Naive thymus-derived CD4-positive, alpha-beta T cell (primary cell): ENCODE data around the gene ELP4. TPM values are rescaled to one million over a fixed set of nuclear protein-coding genes. Genes with fewer than 3 reads are reported as not detected.

Experiments used
- ATAC-seq: fragments of 150-1000 bp; cut with Tn5 transposase; 2 replicates; pipeline ENCODE4 v1.10.0; 2021; ENCODE audit warnings: mild to moderate bottlenecking, moderate library complexity
- CTCF ChIA-PET: fragments of 350-600 bp; sonication (Branson Sonifier 250); formaldehyde crosslinking; loops from one replicate; lab custom pipeline; 2021; ENCODE audit warnings: antibody characterized with exemption; lab: Charles Lee
- POLR2A ChIA-PET: fragments of 350-600 bp; sonication (Branson Sonifier 250); formaldehyde crosslinking; loops from one replicate; lab custom pipeline; 2021; ENCODE audit warnings: antibody characterized with exemption, inconsistent platforms; lab: Charles Lee
- DNase-seq, 9 donors: peaks; one replicate each; pipeline versions ENCODE4 v3.0.0 to v3.0.0-alpha.2; 2020 to 2022; ENCODE audit warnings: mixed read lengths in 1 of 9
- H3K27ac ChIP-seq: one replicate; pipeline ENCODE4 v1.7.0; 2013; ENCODE audit warnings: mild to moderate bottlenecking, low read depth, low read length, moderate library complexity
- H3K27me3 ChIP-seq, 2 donors: one replicate each; pipeline ENCODE4 v1.7.0; 2013; ENCODE audit warnings: low read length in 2 of 2, mild to moderate bottlenecking in 2 of 2, moderate library complexity in 2 of 2; ENCODE audit not compliant: control insufficient read depth in 2 of 2, insufficient read depth in 2 of 2
- H3K36me3 ChIP-seq, 3 experiments: 1 replicate in 2 of 3; 2 replicates in 1 of 3; pipeline ENCODE4 v1.7.0; 2013; ENCODE audit warnings: low read length in 3 of 3, mild to moderate bottlenecking in 3 of 3, moderate library complexity in 1 of 3; ENCODE audit not compliant: insufficient read depth in 3 of 3, control insufficient read depth in 2 of 3
- H3K4me1 ChIP-seq, 2 donors: one replicate each; pipeline ENCODE4 v1.7.0; 2013; ENCODE audit warnings: low read length in 2 of 2, mild to moderate bottlenecking in 2 of 2, moderate library complexity in 1 of 2; ENCODE audit not compliant: control insufficient read depth in 2 of 2, insufficient read depth in 2 of 2
- H3K4me3 ChIP-seq: 2 replicates; pipeline ENCODE4 v1.7.0; 2013; ENCODE audit warnings: mild to moderate bottlenecking, low read length
- H3K9me3 ChIP-seq, 3 experiments: 1 replicate in 2 of 3; 2 replicates in 1 of 3; pipeline ENCODE4 v1.7.0; 2013; ENCODE audit warnings: low read length in 3 of 3; ENCODE audit not compliant: control insufficient read depth in 2 of 3
- H3K27ac Mint-ChIP-seq, 9 donors: one replicate each; pipeline ENCODE4 v1.8.0; 2020 to 2022; ENCODE audit warnings: mixed read lengths in 9 of 9, mild to moderate bottlenecking in 8 of 9, moderate library complexity in 5 of 9, inconsistent platforms in 2 of 9
- H3K27me3 Mint-ChIP-seq, 5 donors: one replicate each; pipeline ENCODE4 v1.8.0; 2021 to 2022; ENCODE audit warnings: mixed read lengths in 5 of 5, mild to moderate bottlenecking in 1 of 5
- H3K36me3 Mint-ChIP-seq, 5 donors: one replicate each; pipeline ENCODE4 v1.8.0; 2020 to 2022; ENCODE audit warnings: mixed read lengths in 5 of 5, mild to moderate bottlenecking in 3 of 5, inconsistent platforms in 1 of 5
- H3K4me1 Mint-ChIP-seq, 7 donors: one replicate each; pipeline ENCODE4 v1.8.0; 2020 to 2022; ENCODE audit warnings: mixed read lengths in 7 of 7, mild to moderate bottlenecking in 3 of 7, inconsistent platforms in 1 of 7
- H3K4me3 Mint-ChIP-seq, 10 donors: one replicate each; pipeline ENCODE4 v1.8.0; 2020 to 2022; ENCODE audit warnings: mild to moderate bottlenecking in 10 of 10, mixed read lengths in 10 of 10, moderate library complexity in 6 of 10, inconsistent platforms in 2 of 10
- H3K9me3 Mint-ChIP-seq, 11 donors: one replicate each; pipeline ENCODE4 v1.8.0; 2020 to 2022; ENCODE audit warnings: mixed read lengths in 11 of 11, mild to moderate bottlenecking in 4 of 11, inconsistent platforms in 1 of 11, moderate library complexity in 1 of 11
- intact Hi-C, 2 donors: fragments of 100-400 bp; cut with micrococcal nuclease; formaldehyde crosslinking; loops; one replicate each; pipeline ENCODE4 v1.15.1; 2023
- polyA plus RNA-seq, 2 donors: library from polyadenylated mRNA; unstranded; fragments of 300-500 nt; fragmentation: Illumina TruSeq; gene quantifications; one replicate each; pipeline ENCODE4 v1.2.3, GENCODE V29; 2021
- total RNA-seq, 6 experiments: library from RNA in 5 of 6; stranded (reverse) in 5 of 6; gene quantifications; 1 replicate in 5 of 6; 2 replicates in 1 of 6; pipeline ENCODE4 v1.2.3 and lab custom pipeline; 2021 to 2026

Gene ELP4
- total and polyA plus RNA-seq, 7 experiments from 2014 or later, result 16.8 to 23.5 (median 21.2) TPM

GRCh38 chr11:31822927-31823643 is 313.5 kb downstream of the ELP4 start:
- ATAC-seq (no peak), DNase-seq (no peak)
- no peak overlapping the region for H3K27ac Mint-ChIP-seq
- Histone ChIP-seq H3K27me3 (peaks cover 14 to 53% of the 10 kb centered on the region in 2 donors), H3K9me3 (peaks cover 0 to 3% (median 0%) of the 10 kb centered on the region in 3 experiments), H3K27ac (no peak overlapping the region), H3K36me3 (no peaks in the 10 kb centered on the region), H3K4me3 (no peak overlapping the region), H3K4me1 (no peaks in the 10 kb centered on the region)
- ChIA-PET CTCF (no interaction called here), POLR2A (no interaction called here)
- peaks cover 82 to 92% (median 87%) of the 10 kb centered on the region in 5 donors for H3K27me3 Mint-ChIP-seq
- peaks cover 3 to 35% (median 26%) of the 10 kb centered on the region in 7 donors for H3K4me1 Mint-ChIP-seq
- H3K36me3 Mint-ChIP-seq, result peaks cover 0 to 12% (median 3%) of the 10 kb centered on the region in 5 donors
- no peak overlapping the region for H3K4me3 Mint-ChIP-seq
- intact Hi-C loops, result no loop called here
- peaks cover 0 to 34% (median 5%) of the 10 kb centered on the region in 11 donors for H3K9me3 Mint-ChIP-seq

- Mint-ChIP-seq H3K36me3 (peaks cover 0 to 12% (median 3%) of the 10 kb centered on the region in 5 donors), H3K27me3 (peaks cover 78 to 88% (median 83%) of the 10 kb centered on the region in 5 donors), H3K27ac (no peak overlapping the region), H3K9me3 (peaks cover 0 to 34% (median 5%) of the 10 kb centered on the region in 11 donors), H3K4me3 (no peak overlapping the region), H3K4me1 (peaks cover 3 to 30% (median 21%) of the 10 kb centered on the region in 7 donors)
- ChIA-PET POLR2A (no interaction called here), CTCF (no interaction called here)
- Histone ChIP-seq H3K4me1 (no peaks in the 10 kb centered on the region), H3K4me3 (no peak overlapping the region), H3K27ac (no peak overlapping the region), H3K9me3 (peaks cover 0 to 3% (median 0%) of the 10 kb centered on the region in 3 experiments), H3K27me3 (peaks cover 11 to 54% of the 10 kb centered on the region in 2 donors), H3K36me3 (no peaks in the 10 kb centered on the region)
- DNase-seq (no peak), ATAC-seq (no peak)
- intact Hi-C loops, result loop anchor here in 1 of 2 donors (2.0 kb wide), 1 partner anchor 23 kb away; no protein-coding TSS in a partner anchor
Observed at GRCh38 chr11:31823644-31824331, 314.2 kb downstream of the ELP4 start.

GRCh38 chr11:31824332-31824878 is 314.8 kb downstream of the ELP4 start:
- intact Hi-C loops, result loop anchor here in 1 of 2 donors (2.0 kb wide), 1 partner anchor 24 kb away; no protein-coding TSS in a partner anchor
- H3K4me1 Mint-ChIP-seq, result peaks cover 3 to 30% (median 21%) of the 10 kb centered on the region in 7 donors
- no peak overlapping the region for H3K4me3 ChIP-seq
- peak overlapping the region in 1 of 9 donors; percentile 73 for H3K27ac Mint-ChIP-seq
- H3K9me3 ChIP-seq, result peaks cover 0 to 3% (median 0%) of the 10 kb centered on the region in 3 experiments
- H3K4me1 ChIP-seq, result no peaks in the 10 kb centered on the region
- no peak overlapping the region for H3K27ac ChIP-seq
- no peak for DNase-seq
- H3K9me3 Mint-ChIP-seq, result peaks cover 0 to 34% (median 5%) of the 10 kb centered on the region in 11 donors
- ATAC-seq, result no peak
- ChIA-PET POLR2A (no interaction called here), CTCF (no interaction called here)
- peak overlapping the region in 6 of 10 donors; percentile 12 to 51 (median 24) for H3K4me3 Mint-ChIP-seq
- H3K27me3 ChIP-seq, result peaks cover 11 to 53% of the 10 kb centered on the region in 2 donors
- peaks cover 0 to 12% (median 3%) of the 10 kb centered on the region in 5 donors for H3K36me3 Mint-ChIP-seq
- H3K36me3 ChIP-seq, result no peaks in the 10 kb centered on the region
- H3K27me3 Mint-ChIP-seq, result peaks cover 81 to 89% (median 86%) of the 10 kb centered on the region in 5 donors

GRCh38 chr11:31824879-31825837 is 315.6 kb downstream of the ELP4 start:
- intact Hi-C loops, result loop anchor here in 1 of 2 donors (2.0 to 5.0 kb wide), 2 partner anchors 24 to 612 kb away; partner anchors contain the start of gene WT1
- peaks cover 11 to 50% of the 10 kb centered on the region in 2 donors for H3K27me3 ChIP-seq
- Mint-ChIP-seq H3K4me3 (peak overlapping the region in 9 of 10 donors; percentile 4 to 55 (median 32)), H3K9me3 (peaks cover 0 to 34% (median 5%) of the 10 kb centered on the region in 11 donors), H3K27me3 (peaks cover 83 to 91% (median 88%) of the 10 kb centered on the region in 5 donors), H3K36me3 (peaks cover 0 to 12% (median 3%) of the 10 kb centered on the region in 5 donors), H3K4me1 (peaks cover 3 to 30% (median 21%) of the 10 kb centered on the region in 7 donors), H3K27ac (peak overlapping the region in 1 of 9 donors; percentile 73)
- no peak overlapping the region for H3K27ac ChIP-seq
- POLR2A ChIA-PET, result no interaction called here
- no peak overlapping the region for H3K4me3 ChIP-seq
- no peaks in the 10 kb centered on the region for H3K4me1 ChIP-seq
- peaks cover 0 to 3% (median 0%) of the 10 kb centered on the region in 3 experiments for H3K9me3 ChIP-seq
- ATAC-seq (no peak), DNase-seq (no peak)
- no peaks in the 10 kb centered on the region for H3K36me3 ChIP-seq
- CTCF ChIA-PET, result no interaction called here

- Histone ChIP-seq H3K27ac (no peak overlapping the region), H3K9me3 (peaks cover 0 to 3% (median 0%) of the 10 kb centered on the region in 3 experiments), H3K4me1 (no peaks in the 10 kb centered on the region), H3K27me3 (peaks cover 11 to 48% of the 10 kb centered on the region in 2 donors), H3K36me3 (no peaks in the 10 kb centered on the region), H3K4me3 (no peak overlapping the region)
- peaks cover 85 to 87% (median 86%) of the 10 kb centered on the region in 5 donors for H3K27me3 Mint-ChIP-seq
- H3K9me3 Mint-ChIP-seq, result peaks cover 0 to 34% (median 5%) of the 10 kb centered on the region in 11 donors
- ATAC-seq (no peak), DNase-seq (no peak)
- intact Hi-C loops, result loop anchor here in 1 of 2 donors (2.0 to 5.0 kb wide), 3 partner anchors 13 to 611 kb away; partner anchors contain the start of gene WT1
- CTCF ChIA-PET, result no interaction called here
- peak overlapping the region in 8 of 10 donors; percentile 10 to 55 (median 33) for H3K4me3 Mint-ChIP-seq
- peak overlapping the region in 1 of 9 donors; percentile 62 for H3K27ac Mint-ChIP-seq
- POLR2A ChIA-PET, result interaction anchor here (0.5 kb wide), 1 partner anchor 35 kb away, joined by 3 read pairs; no protein-coding TSS in a partner anchor
- H3K36me3 Mint-ChIP-seq, result peaks cover 0 to 12% (median 3%) of the 10 kb centered on the region in 5 donors
- H3K4me1 Mint-ChIP-seq, result peaks cover 3 to 30% (median 21%) of the 10 kb centered on the region in 7 donors
Observed at GRCh38 chr11:31825838-31826484, 316.4 kb downstream of the ELP4 start.
